SKM-1 (cell line): ENCODE measurements around the gene DHX36.

Experiments
- DNase-seq: peaks from one replicate; lab custom pipeline; 2025; ENCODE audit not compliant: unreplicated experiment; lab: John Stamatoyannopoulos, UW

The DHX36 gene

GRCh38 chr3:154323891-154324738 lies at the start of gene DHX36:
TSS of gene DHX36 (minus strand) at chr3:154324487. CDS start at chr3:154324416, 71 bp downstream.
- DNase-seq, result peak; percentile 60

- no peak for DNase-seq
These were observed 42.9 kb upstream of the DHX36 start for GRCh38 chr3:154367221-154367620.

- no peak for DNase-seq
These were observed 40.6 kb upstream of the DHX36 start for GRCh38 chr3:154364849-154365248.

- DNase-seq, result no peak
These were observed 36.8 kb upstream of the DHX36 start for GRCh38 chr3:154361099-154361498.

- DNase-seq, result no peak
These were observed 31.7 kb upstream of the DHX36 start for GRCh38 chr3:154356009-154356408.

- no peak for DNase-seq
These were observed 24.9 kb upstream of the DHX36 start for GRCh38 chr3:154349223-154349622.

- no peak for DNase-seq
These were observed 21.3 kb upstream of the DHX36 start for GRCh38 chr3:154345422-154346122.

GRCh38 chr3:154338570-154338969 lies 14.3 kb upstream of the DHX36 start:
- no peak for DNase-seq

- no peak for DNase-seq
These were observed 13.7 kb upstream of the DHX36 start for GRCh38 chr3:154338008-154338407.

- DNase-seq, result peak; percentile 26
These were observed 10.7 kb upstream of the DHX36 start for GRCh38 chr3:154334973-154335420.

- no peak for DNase-seq
These were observed 3.6 kb upstream of the DHX36 start for GRCh38 chr3:154327871-154328270.

GRCh38 chr3:154324919-154325318 lies 632 bp upstream of the DHX36 start:
- no peak for DNase-seq

- DNase-seq, result no peak
These were observed 7.1 kb downstream of the DHX36 start for GRCh38 chr3:154316974-154317767.

GRCh38 chr3:154314152-154314551 lies 10.1 kb downstream of the DHX36 start:
- DNase-seq, result no peak

- DNase-seq, result no peak
These were observed 13.4 kb downstream of the DHX36 start for GRCh38 chr3:154310840-154311239.

- DNase-seq, result no peak
These were observed 16.9 kb downstream of the DHX36 start for GRCh38 chr3:154307363-154307762.

GRCh38 chr3:154304936-154305335 lies 19.4 kb downstream of the DHX36 start:
- DNase-seq, result no peak

- DNase-seq, result no peak
These were observed 20.0 kb downstream of the DHX36 start for GRCh38 chr3:154304116-154304786.

GRCh38 chr3:154301561-154301960 lies 22.7 kb downstream of the DHX36 start:
- DNase-seq, result no peak

- no peak for DNase-seq
These were observed 30.3 kb downstream of the DHX36 start for GRCh38 chr3:154294016-154294415.

- DNase-seq, result no peak
These were observed 34.1 kb downstream of the DHX36 start for GRCh38 chr3:154290187-154290586.
